ENCODE results near the gene GZMM. TPM values are rescaled to one million over a fixed set of nuclear protein-coding genes. Genes with fewer than 3 reads are reported as not detected.

The GZMM gene
- total and polyA plus RNA-seq, 2 experiments from 2014 or later, result 0.29 TPM; not detected in 1

GRCh38 chr19:555474-555808 is 11.6 kb downstream of the GZMM start:
- Mint-ChIP-seq H3K4me3 (no peak overlapping the region), H3K27me3 (ENCODE audit: insufficient read depth, low read depth, poor library complexity) (peaks cover 11% of the 10 kb centered on the region), H3K9me3 (no peaks in the 10 kb centered on the region), H3K36me3 (ENCODE audit: low read depth) (no peaks in the 10 kb centered on the region), H3K27ac (no peak overlapping the region), H3K4me1 (peaks cover 3% of the 10 kb centered on the region; the same call in 1 of the 3 replicates)
- DNase-seq (ENCODE audit: low spot score) (no peak), ATAC-seq (no peak)
- Histone ChIP-seq H3K79me2 (replicated peaks; ENCODE audit: insufficient read depth) (no peaks in the 10 kb centered on the region), H3K4me2 (no peak overlapping the region), H3K27ac (ENCODE audit: low read depth) (no peak overlapping the region), H3K4me3 (no peak overlapping the region), H2AFZ (no peak overlapping the region), H3K9me2 (ENCODE audit: insufficient read depth) (no peaks in the 10 kb centered on the region), H4K20me1 (replicated peaks; ENCODE audit: insufficient read depth) (no peaks in the 10 kb centered on the region), H3K36me3 (ENCODE audit: insufficient read depth) (no peaks in the 10 kb centered on the region), H3F3A (replicated peaks; ENCODE audit: low read depth) (no peaks in the 10 kb centered on the region), H3K27me3 (ENCODE audit: insufficient read depth) (no peaks in the 10 kb centered on the region), H3K4me1 (ENCODE audit: insufficient read depth) (no peaks in the 10 kb centered on the region)
- TF ChIP-seq STAT1 (IDR thresholded peaks at IDR 0.05; ENCODE audit: unreplicated experiment), result no peak
- TF ChIP-seq JUNB (IDR thresholded peaks at IDR 0.05; ENCODE audit: unreplicated experiment), result no peak
- TF ChIP-seq CTCF (conservative IDR thresholded peaks at IDR 0.05; ENCODE audit: low read depth in 2 of 2), result no peak
- no peak for TF ChIP-seq CREB1 (CRISPR knock-in tag; IDR thresholded peaks at IDR 0.05; ENCODE audit: low read depth)
- TF ChIP-seq NANOG (IDR thresholded peaks at IDR 0.05; ENCODE audit: borderline replicate concordance), result no peak
- TF ChIP-seq REST (IDR thresholded peaks at IDR 0.05; ENCODE audit: unreplicated experiment), result no peak
- no peak for TF ChIP-seq ETS1 (IDR thresholded peaks at IDR 0.05)
- TF ChIP-seq EZH2phosphoT487 (IDR thresholded peaks at IDR 0.05; ENCODE audit: unreplicated experiment), result no peak
- no peak for TF ChIP-seq POLR2AphosphoS5 (IDR thresholded peaks at IDR 0.05; ENCODE audit: low read depth)
- TF ChIP-seq ZNF114 (CRISPR knock-in tag; IDR thresholded peaks at IDR 0.05), result no peak

Measured in GM23338 (cell line).